Activated CD4-positive, alpha-beta T cell treated with anti-CD3 and anti-CD28 coated beads, Interleukin-2, amount 10 ng/mL, durations not matched to agents 7 days and 5 days (primary cell): ENCODE data around the gene FRAS1. TPM values are rescaled to one million over a fixed set of nuclear protein-coding genes. Genes with fewer than 3 reads are reported as not detected.
"Not testable (repeated sequence)": the region's sequence is repeated elsewhere in the genome, so short reads cannot be mapped to it uniquely, and the experiment has no call there.

Experiments
- CTCF ChIA-PET: fragments of 350-600 bp; sonication (Branson Sonifier 250); formaldehyde crosslinking; loops from one replicate; lab custom pipeline; 2021; ENCODE audit warnings: antibody characterized with exemption; lab: Charles Lee
- POLR2A ChIA-PET: fragments of 350-600 bp; sonication (Branson Sonifier 250); formaldehyde crosslinking; loops from one replicate; lab custom pipeline; 2021; ENCODE audit warnings: antibody characterized with exemption; lab: Charles Lee
- DNase-seq: peaks from one replicate; pipeline ENCODE4 v3.0.0-alpha.2; 2020
- H3K27ac Mint-ChIP-seq: one replicate; pipeline ENCODE4 v1.8.0; 2021; ENCODE audit warnings: mild to moderate bottlenecking, moderate library complexity, mixed read lengths
- H3K27me3 Mint-ChIP-seq: one replicate; pipeline ENCODE4 v1.8.0; 2021; ENCODE audit warnings: mixed read lengths
- H3K36me3 Mint-ChIP-seq: one replicate; pipeline ENCODE4 v1.8.0; 2021; ENCODE audit warnings: low read depth, mixed read lengths
- H3K4me1 Mint-ChIP-seq: one replicate; pipeline ENCODE4 v1.8.0; 2021; ENCODE audit warnings: mixed read lengths
- H3K4me3 Mint-ChIP-seq: one replicate; pipeline ENCODE4 v1.8.0; 2021; ENCODE audit warnings: mild to moderate bottlenecking, moderate library complexity, mixed read lengths
- H3K9me3 Mint-ChIP-seq: one replicate; pipeline ENCODE4 v1.8.0; 2021; ENCODE audit warnings: mixed read lengths
- total RNA-seq, 2 experiments: library from RNA; stranded (reverse); gene quantifications; one replicate each; pipeline ENCODE4 v1.2.3, GENCODE V29; 2021

Gene FRAS1
- total RNA-seq, 2 experiments from 2014 or later, result not detected

GRCh38 chr4:78092350-78092749, 35.2 kb downstream of the FRAS1 start:
- POLR2A ChIA-PET, result interaction anchor here (0.6 kb wide), 1 partner anchor 110 kb away, joined by 3 read pairs; no protein-coding TSS in a partner anchor
- H3K27me3 Mint-ChIP-seq, result peaks cover 11% of the 10 kb centered on the region
- H3K9me3 Mint-ChIP-seq, H3K27ac Mint-ChIP-seq, H3K36me3 Mint-ChIP-seq, DNase-seq, H3K4me3 Mint-ChIP-seq, CTCF ChIA-PET, H3K4me1 Mint-ChIP-seq: not testable (repeated sequence)

DNA sequence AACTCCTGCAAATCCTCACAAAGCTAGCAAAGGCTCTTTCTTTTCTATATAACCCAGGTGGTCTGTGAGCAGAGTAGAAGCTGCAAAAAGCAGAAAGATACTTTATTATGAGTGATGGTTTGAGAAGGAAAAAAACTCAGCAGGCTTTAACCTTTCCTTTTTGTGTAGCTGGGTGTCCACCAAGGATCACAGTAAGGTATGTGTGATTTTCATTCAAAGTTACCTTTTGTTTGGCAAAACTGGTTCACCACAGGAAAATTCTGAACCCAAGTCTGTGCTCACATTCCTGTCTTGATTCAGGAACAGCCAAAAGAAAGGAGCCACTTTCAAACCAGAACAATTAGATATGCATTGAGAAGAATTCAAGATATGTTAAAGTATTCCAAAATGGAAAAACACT, 35.7 kb downstream of the FRAS1 start:
- Mint-ChIP-seq H3K27me3 (peaks cover 10% of the 10 kb centered on the region), H3K4me3 (no peak overlapping the region), H3K36me3 (no peaks in the 10 kb centered on the region), H3K27ac (no peak overlapping the region), H3K4me1 (no peaks in the 10 kb centered on the region), H3K9me3 (no peaks in the 10 kb centered on the region)
- POLR2A ChIA-PET, result no interaction called here
- CTCF ChIA-PET, result no interaction called here
- DNase-seq, result no peak

GRCh38 chr4:78095081-78095480, 38.0 kb downstream of the FRAS1 start:
- ChIA-PET CTCF (no interaction called here), POLR2A (no interaction called here)
- DNase-seq, result no peak
- H3K27ac Mint-ChIP-seq, result no peak overlapping the region
- no peaks in the 10 kb centered on the region for H3K9me3 Mint-ChIP-seq
- no peak overlapping the region for H3K4me3 Mint-ChIP-seq
- H3K4me1 Mint-ChIP-seq, result no peaks in the 10 kb centered on the region
- H3K27me3 Mint-ChIP-seq, result peaks cover 4% of the 10 kb centered on the region
- no peaks in the 10 kb centered on the region for H3K36me3 Mint-ChIP-seq

DNA sequence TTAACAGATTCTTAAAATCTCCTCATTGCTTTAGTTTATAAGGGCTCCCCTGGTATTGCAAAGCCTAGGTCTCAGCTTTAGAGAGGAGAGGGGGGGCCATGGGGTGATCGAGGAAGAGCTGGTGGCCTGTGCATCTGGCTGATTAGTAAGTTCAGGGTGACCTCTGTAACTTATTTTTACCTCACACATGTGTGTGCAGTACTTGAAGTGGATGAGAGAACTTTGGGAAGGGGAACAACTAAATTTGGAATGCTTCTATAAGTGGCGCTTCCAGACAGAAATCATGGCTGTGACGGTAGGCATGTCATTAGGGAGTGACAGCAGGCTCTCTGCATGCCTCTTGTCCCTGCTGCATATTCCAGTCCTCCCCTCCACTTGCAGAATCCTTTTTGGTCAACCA, 41.9 kb downstream of the FRAS1 start:
- ChIA-PET CTCF (no interaction called here), POLR2A (no interaction called here)
- Mint-ChIP-seq H3K27me3 (no peaks in the 10 kb centered on the region), H3K27ac (no peak overlapping the region), H3K36me3 (no peaks in the 10 kb centered on the region), H3K4me1 (no peaks in the 10 kb centered on the region), H3K9me3 (no peaks in the 10 kb centered on the region), H3K4me3 (no peak overlapping the region)
- DNase-seq, result no peak

GRCh38 chr4:78100060-78100459, 42.9 kb downstream of the FRAS1 start:
- Mint-ChIP-seq H3K27me3 (no peaks in the 10 kb centered on the region), H3K4me1 (no peaks in the 10 kb centered on the region), H3K4me3 (no peak overlapping the region), H3K27ac (no peak overlapping the region), H3K9me3 (no peaks in the 10 kb centered on the region), H3K36me3 (no peaks in the 10 kb centered on the region)
- DNase-seq, result no peak
- POLR2A ChIA-PET, result no interaction called here
- CTCF ChIA-PET, result no interaction called here

- Mint-ChIP-seq H3K27ac (no peak overlapping the region), H3K27me3 (peaks cover 5% of the 10 kb centered on the region), H3K9me3 (no peaks in the 10 kb centered on the region), H3K4me3 (no peak overlapping the region), H3K4me1 (no peaks in the 10 kb centered on the region), H3K36me3 (no peaks in the 10 kb centered on the region)
- ChIA-PET CTCF (no interaction called here), POLR2A (no interaction called here)
- DNase-seq, result no peak
Measured at GRCh38 chr4:78119698-78120097, 62.6 kb downstream of the FRAS1 start.

DNA sequence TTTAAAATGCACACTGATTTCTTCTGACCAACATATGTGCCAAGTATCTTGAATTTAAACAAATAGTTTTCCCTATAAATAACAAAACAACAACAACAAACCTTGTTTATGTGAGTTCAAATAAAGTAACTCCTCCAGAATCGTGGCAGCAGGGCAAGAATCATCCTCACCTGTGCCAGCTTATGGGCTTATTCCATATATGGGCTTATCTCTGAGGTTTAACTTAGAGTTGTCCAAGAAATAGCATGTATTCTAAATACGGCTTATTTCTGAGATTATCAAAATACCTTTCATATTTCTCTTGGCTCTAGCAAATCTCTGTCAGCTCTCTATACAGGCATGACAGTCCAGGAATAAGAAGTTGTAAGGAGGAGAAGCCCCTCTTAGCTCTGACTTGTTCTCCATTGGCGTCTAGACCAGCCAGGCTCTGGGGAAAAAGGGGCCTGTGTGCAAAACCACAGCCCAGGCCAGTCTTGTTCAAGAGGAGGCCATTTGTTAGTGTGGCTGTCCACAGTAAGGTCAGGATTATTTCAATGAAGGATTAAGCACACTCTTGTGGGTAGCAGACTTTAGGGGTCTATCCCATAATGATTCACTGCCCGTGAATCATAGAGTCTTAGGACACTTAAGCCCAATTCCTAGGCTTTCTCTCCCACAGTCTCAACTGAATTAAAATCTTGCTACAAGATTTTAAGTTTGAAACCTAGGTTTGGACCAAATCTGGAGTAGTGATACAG, 63.2 kb downstream of the FRAS1 start:
- DNase-seq, result no peak
- H3K9me3 Mint-ChIP-seq, result no peaks in the 10 kb centered on the region
- no peak overlapping the region for H3K4me3 Mint-ChIP-seq
- no peaks in the 10 kb centered on the region for H3K4me1 Mint-ChIP-seq
- POLR2A ChIA-PET, result no interaction called here
- CTCF ChIA-PET, result interaction anchor here (0.6 kb wide), 1 partner anchor 281 kb away, joined by 3 read pairs; no protein-coding TSS in a partner anchor
- peaks cover 5% of the 10 kb centered on the region for H3K27me3 Mint-ChIP-seq
- H3K27ac Mint-ChIP-seq, result no peak overlapping the region
- H3K36me3 Mint-ChIP-seq, result no peaks in the 10 kb centered on the region

DNA sequence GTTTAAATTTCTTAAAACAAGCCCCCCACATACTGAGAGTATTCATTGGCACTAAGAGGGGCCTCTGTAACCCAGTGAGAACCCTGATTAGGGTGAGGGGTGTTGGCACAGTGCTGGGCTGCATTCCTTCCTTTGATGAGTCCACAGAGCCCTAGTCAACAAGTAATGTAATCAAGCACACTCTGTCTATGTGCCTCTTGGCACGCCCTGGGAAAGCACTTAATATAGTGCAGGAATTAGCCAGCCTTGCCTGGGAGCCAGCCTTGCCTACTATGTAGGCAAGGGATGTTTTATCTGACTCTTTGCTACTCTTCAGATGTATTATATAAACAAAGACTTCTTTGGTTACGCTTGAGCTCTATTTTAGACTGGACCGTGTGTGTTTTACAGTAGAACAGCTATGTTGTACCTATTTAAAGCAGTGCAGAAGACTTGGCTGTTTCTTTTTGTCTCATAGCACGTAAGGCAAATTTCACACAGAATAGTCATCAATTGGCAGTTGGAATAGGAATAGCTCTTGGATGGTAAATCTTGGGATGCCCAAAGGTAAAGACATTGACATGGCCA, 64.3 kb downstream of the FRAS1 start:
- no peaks in the 10 kb centered on the region for H3K36me3 Mint-ChIP-seq
- H3K4me1 Mint-ChIP-seq, result no peaks in the 10 kb centered on the region
- no peak overlapping the region for H3K27ac Mint-ChIP-seq
- peaks cover 5% of the 10 kb centered on the region for H3K27me3 Mint-ChIP-seq
- H3K9me3 Mint-ChIP-seq, result no peaks in the 10 kb centered on the region
- ChIA-PET POLR2A (no interaction called here), CTCF (interaction anchor here (0.6 kb wide), 1 partner anchor 280 kb away, joined by 3 read pairs; no protein-coding TSS in a partner anchor)
- H3K4me3 Mint-ChIP-seq, result no peak overlapping the region
- DNase-seq, result no peak

GRCh38 chr4:78125834-78126331, 68.8 kb downstream of the FRAS1 start:
- H3K4me3 Mint-ChIP-seq, H3K9me3 Mint-ChIP-seq, H3K27ac Mint-ChIP-seq, DNase-seq, CTCF ChIA-PET, H3K36me3 Mint-ChIP-seq, POLR2A ChIA-PET, H3K27me3 Mint-ChIP-seq, H3K4me1 Mint-ChIP-seq: not testable (repeated sequence)

DNA sequence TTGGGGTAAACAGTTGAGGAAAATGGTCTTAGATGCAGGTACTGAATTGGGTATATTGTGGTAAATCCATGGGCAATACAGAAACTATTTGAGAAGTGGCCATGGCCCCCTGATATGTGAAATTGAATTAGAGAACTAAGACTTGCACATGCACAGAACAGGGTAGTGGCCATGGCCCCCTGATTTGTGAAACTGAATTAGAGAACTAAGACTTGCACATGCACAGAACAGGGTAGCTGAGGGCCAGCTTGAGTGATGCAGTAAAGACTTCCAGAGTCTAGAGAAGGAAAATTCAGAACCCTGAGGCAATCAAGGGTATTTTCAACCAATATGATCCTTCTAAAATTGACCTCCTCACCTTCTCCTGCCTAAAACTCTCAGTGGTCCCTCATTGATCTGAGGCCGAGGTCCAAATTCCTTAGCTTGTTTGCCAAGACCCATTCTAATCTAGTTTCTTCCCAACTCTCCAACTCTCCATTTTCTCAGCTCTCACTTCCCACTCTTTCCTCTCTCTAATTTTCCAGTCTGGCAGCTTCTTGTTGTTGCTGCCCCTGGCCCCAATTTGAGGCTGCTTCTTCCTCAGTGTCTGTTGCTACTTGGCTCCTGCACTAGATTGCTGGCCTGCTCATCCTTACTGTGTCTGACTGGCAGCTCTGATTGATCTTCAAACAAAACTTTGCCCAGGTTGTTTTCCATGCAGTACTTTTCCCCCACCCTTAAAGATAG, 72.4 kb downstream of the FRAS1 start:
- no peak for DNase-seq
- ChIA-PET CTCF (interaction anchor here (1.5 kb wide), 1 partner anchor 31 kb away, joined by 4 read pairs; no protein-coding TSS in a partner anchor), POLR2A (no interaction called here)
- no peak overlapping the region for H3K27ac Mint-ChIP-seq
- H3K4me1 Mint-ChIP-seq, result no peaks in the 10 kb centered on the region
- peaks cover 7% of the 10 kb centered on the region for H3K27me3 Mint-ChIP-seq
- H3K36me3 Mint-ChIP-seq, result no peaks in the 10 kb centered on the region
- H3K4me3 Mint-ChIP-seq, result no peak overlapping the region
- H3K9me3 Mint-ChIP-seq, result peaks cover 4% of the 10 kb centered on the region

DNA sequence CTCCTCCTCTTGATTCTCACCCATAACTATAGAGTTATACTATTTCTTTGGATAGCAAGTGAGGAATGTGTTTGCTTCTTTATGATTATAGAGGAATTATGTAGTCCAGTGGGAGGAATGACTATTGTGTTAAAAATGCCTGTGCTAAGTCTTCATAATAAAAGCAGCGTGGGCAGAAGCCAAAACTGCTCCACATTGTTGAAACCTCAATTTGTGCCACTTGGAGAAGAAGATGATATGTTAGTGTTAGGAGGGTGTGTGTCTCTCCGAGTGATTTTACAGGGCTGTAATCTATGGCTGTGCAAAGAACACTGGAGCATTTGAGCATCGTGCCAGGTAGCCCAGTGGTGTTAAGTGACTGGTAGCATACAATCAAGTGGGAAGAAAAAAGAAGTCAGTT, 74.3 kb downstream of the FRAS1 start:
- ChIA-PET CTCF (no interaction called here), POLR2A (no interaction called here)
- Mint-ChIP-seq H3K9me3 (peaks cover 4% of the 10 kb centered on the region), H3K27ac (no peak overlapping the region), H3K36me3 (no peaks in the 10 kb centered on the region), H3K4me1 (no peaks in the 10 kb centered on the region), H3K4me3 (no peak overlapping the region), H3K27me3 (peaks cover 11% of the 10 kb centered on the region)
- no peak for DNase-seq

DNA sequence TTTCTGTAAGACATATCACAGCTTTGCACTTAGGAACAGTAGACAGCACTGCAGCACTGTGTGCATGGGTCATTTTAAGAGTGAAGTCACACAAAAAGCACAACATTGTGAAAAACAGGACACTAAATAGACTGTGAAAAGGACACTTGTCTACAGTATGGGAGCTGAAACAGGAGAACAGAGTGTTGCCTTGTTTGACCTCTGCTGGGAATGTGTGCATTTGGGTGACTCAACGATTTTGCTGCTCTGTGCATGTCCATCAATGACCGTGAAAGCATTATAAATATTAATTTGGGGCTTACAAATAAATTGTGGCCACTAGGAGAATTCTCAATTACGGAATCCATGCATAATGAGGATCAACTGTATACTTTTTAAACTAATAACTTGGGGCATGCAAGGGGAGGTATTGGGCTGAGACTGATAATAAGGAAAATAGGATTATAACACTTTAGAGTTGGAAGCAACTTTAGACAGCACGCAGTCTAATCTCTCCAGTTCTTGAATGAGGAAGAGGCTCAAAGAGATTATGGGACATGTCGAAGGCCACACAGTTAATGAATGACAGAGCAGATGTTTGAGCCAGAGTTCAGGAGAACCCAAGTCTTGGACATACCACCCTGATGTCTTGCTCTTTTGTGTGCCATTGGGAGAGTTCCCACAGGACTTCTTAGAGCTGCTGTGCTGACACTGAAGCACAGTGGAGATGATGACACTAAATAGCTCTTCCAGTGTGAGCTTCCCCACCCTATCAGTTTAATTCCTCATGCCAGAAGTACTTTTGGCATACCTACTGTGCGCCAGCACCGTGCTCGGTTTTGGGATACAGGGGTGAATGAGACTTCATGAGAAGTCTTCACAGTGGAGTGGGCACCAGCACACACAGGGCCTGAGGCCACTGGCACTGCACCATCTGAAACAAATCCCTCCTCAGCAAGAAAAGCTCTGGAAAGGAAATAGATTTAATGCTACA, 79.3 kb downstream of the FRAS1 start:
- Mint-ChIP-seq H3K9me3 (no peaks in the 10 kb centered on the region), H3K4me3 (no peak overlapping the region), H3K27ac (no peak overlapping the region), H3K36me3 (no peaks in the 10 kb centered on the region), H3K27me3 (peaks cover 8% of the 10 kb centered on the region), H3K4me1 (no peaks in the 10 kb centered on the region)
- no peak for DNase-seq
- CTCF ChIA-PET, result no interaction called here
- POLR2A ChIA-PET, result no interaction called here
